OCI-LY1 (cell line): Measurements from ENCODE around the gene NAV3.

Experiments used
- EZH2 ChIP-seq: fragments of 200-600 bp; sonication (generic), shearing (Covaris generic); IDR thresholded peaks from 2 replicates; pipeline ENCODE4 v1.8.0; 2017; ENCODE audit warnings: borderline replicate concordance, mixed run types, mild to moderate bottlenecking, antibody characterized with exemption, low read length, moderate library complexity, mixed read lengths
- TF ChIP-seq, protein P1 (sequence below): fragments of 200-600 bp; sonication (generic), shearing (Covaris generic); IDR thresholded peaks from 2 replicates; pipeline ENCODE4 v1.5.1; 2017; ENCODE audit warnings: mild to moderate bottlenecking, antibody characterized with exemption, low read length, moderate library complexity, mixed read lengths

DNA sequence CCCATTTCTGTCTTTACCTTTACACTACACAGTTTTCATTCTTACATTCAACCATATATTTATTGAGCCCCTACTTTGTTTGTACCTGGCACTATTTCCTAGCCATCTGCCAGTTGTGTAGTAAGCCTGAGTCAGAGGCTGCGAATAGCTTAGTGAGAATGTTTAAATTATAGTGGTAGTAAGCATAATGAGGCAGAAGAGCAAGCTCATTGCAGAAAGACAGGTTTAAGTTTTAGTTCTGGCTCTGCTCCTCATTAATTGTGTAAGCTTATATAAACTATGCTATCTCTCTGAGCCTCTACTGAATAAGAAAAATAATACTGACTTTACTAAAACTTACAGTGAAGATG is 123.5 kb downstream of the NAV3 start:
- no peak for TF ChIP-seq EZH2
- TF ChIP-seq, protein P1, sequence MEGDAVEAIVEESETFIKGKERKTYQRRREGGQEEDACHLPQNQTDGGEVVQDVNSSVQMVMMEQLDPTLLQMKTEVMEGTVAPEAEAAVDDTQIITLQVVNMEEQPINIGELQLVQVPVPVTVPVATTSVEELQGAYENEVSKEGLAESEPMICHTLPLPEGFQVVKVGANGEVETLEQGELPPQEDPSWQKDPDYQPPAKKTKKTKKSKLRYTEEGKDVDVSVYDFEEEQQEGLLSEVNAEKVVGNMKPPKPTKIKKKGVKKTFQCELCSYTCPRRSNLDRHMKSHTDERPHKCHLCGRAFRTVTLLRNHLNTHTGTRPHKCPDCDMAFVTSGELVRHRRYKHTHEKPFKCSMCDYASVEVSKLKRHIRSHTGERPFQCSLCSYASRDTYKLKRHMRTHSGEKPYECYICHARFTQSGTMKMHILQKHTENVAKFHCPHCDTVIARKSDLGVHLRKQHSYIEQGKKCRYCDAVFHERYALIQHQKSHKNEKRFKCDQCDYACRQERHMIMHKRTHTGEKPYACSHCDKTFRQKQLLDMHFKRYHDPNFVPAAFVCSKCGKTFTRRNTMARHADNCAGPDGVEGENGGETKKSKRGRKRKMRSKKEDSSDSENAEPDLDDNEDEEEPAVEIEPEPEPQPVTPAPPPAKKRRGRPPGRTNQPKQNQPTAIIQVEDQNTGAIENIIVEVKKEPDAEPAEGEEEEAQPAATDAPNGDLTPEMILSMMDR, result no peak
